ELF-1 (cell line): ENCODE measurements around the gene UACA.
"Not testable (repeated sequence)": the region's sequence is repeated elsewhere in the genome, so short reads cannot be mapped to it uniquely, and the experiment has no call there.

Source experiments
- DNase-seq: peaks from one replicate; pipeline ENCODE4 v3.0.0-alpha.2; 2016; ENCODE audit warnings: low read depth, low spot score

The UACA gene

GRCh38 chr15:70763120-70763949, at the start of gene UACA:
Gene UACA (minus strand): TSS chr15:70763558. CDS start chr15:70763407, 151 bp downstream.
- DNase-seq, result peak; percentile 100

- no peak for DNase-seq
These were observed 49.5 kb upstream of the UACA start for GRCh38 chr15:70812827-70813364.

- no peak for DNase-seq
These were observed 47.7 kb upstream of the UACA start for GRCh38 chr15:70810916-70811578.

GRCh38 chr15:70806992-70807712, 43.8 kb upstream of the UACA start:
- no peak for DNase-seq

- DNase-seq, result not testable (repeated sequence)
These were observed 41.0 kb upstream of the UACA start for GRCh38 chr15:70804388-70804787.

- no peak for DNase-seq
These were observed 39.3 kb upstream of the UACA start for GRCh38 chr15:70802629-70803028.

GRCh38 chr15:70801109-70801508, 37.8 kb upstream of the UACA start:
- no peak for DNase-seq

GRCh38 chr15:70799667-70800450, 36.5 kb upstream of the UACA start:
- no peak for DNase-seq

GRCh38 chr15:70797464-70797863, 34.1 kb upstream of the UACA start:
- DNase-seq, result no peak

- DNase-seq, result no peak
These were observed 33.4 kb upstream of the UACA start for GRCh38 chr15:70796516-70797310.

GRCh38 chr15:70795311-70795665, 31.9 kb upstream of the UACA start:
- no peak for DNase-seq

GRCh38 chr15:70794596-70795310, 31.4 kb upstream of the UACA start:
- DNase-seq, result no peak

GRCh38 chr15:70793694-70794093, 30.3 kb upstream of the UACA start:
- DNase-seq, result no peak

GRCh38 chr15:70792171-70792573, 28.8 kb upstream of the UACA start:
- DNase-seq, result no peak

GRCh38 chr15:70791259-70791658, 27.9 kb upstream of the UACA start:
- DNase-seq, result no peak

GRCh38 chr15:70789213-70789612, 25.9 kb upstream of the UACA start:
- DNase-seq, result no peak

- DNase-seq, result no peak
These were observed 25.0 kb upstream of the UACA start for GRCh38 chr15:70788114-70789049.

- no peak for DNase-seq
These were observed 23.6 kb upstream of the UACA start for GRCh38 chr15:70786996-70787395.

- DNase-seq, result no peak
These were observed 20.3 kb upstream of the UACA start for GRCh38 chr15:70783610-70784022.
